Islet of Langerhans (tissue), 1 donor: Measurements from ENCODE around the gene RABL6.
"Not testable (repeated sequence)": the region's sequence is repeated elsewhere in the genome, so short reads cannot be mapped to it uniquely, and the experiment has no call there.

ENCODE experiments used
- FAIRE-seq: peaks from one replicate; lab custom pipeline; 2011; peaks lifted over from hg19 to GRCh38; lab: Jason Lieb, UNC

RABL6 gene

DNA sequence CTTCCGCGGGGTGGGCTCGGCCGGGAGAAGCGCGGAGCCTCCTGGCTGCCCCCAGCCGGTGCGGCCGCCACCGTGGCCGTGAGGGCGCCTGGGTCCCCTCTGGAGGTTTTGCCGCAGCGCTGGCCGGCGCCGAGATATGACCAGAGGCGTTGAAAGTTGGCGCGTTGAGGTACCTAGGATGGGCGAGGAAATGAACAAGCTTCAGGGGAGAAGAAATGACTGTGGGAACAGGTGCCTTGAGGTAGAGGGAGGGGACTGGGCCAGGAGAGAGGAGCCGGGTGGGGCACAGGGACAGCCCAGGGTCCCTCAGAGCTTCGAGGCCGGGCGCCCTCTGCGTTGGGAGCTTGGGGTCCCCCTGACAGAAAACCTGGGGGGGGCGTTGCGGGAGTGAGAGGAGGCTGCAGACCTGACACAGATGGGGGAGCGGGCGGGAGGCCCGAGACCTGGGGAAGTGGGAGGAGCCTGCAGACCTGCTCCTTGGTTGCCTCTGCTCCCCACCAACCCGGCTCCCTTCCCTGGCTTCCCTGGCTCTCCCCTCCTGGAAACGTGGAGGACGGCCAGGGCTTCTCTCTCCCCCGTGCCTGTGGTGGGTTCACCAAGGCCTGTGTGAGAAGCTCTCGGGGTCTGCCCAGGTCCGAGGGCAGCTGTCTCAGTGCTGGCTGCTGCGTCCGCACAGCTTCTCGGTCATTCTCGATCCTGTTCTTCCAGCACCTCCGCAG lies 14.2 kb downstream of the RABL6 start:
- no peak for FAIRE-seq

DNA sequence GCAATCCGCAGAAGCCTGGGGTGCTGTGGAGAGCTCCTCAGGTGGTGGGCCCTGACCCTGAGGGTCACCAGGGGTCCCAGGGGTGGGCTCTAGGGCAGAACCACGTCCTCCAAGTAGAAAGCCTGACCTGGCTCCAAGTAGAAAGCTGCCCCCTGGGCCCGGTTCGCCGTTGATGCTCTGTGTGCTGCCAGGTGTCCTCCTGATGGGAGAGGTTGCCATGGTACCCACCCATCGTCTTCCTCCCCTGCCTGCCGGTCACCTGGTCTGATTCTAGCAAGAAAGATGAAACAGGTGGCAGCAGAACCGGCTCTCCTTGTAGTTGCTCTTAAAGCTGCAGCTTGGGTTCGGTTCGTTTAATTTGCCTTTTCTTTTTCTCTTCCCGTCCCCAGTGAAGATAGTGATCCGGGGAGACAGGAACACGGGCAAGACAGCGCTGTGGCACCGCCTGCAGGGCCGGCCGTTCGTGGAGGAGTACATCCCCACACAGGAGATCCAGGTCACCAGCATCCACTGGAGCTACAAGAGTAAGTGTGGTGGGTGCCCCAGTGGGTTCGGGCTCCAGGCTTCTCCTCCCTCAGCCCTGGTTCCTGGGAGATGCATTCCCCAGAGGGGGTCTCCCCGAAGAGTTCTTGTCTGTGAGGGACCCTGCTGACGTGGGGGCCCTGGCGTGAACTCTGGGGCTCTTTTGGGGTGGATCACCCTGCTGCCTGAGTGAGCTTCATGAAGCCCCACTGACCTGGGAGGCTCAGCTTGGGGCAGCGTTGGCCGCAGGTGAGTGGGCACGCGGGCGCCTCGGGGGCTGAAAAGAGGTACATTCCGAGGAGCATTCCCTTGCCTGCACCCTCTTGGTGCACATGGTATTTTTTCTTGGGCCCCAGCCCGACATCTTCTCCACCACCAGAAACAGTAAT lies 15.6 kb downstream of the RABL6 start:
- no peak for FAIRE-seq

DNA sequence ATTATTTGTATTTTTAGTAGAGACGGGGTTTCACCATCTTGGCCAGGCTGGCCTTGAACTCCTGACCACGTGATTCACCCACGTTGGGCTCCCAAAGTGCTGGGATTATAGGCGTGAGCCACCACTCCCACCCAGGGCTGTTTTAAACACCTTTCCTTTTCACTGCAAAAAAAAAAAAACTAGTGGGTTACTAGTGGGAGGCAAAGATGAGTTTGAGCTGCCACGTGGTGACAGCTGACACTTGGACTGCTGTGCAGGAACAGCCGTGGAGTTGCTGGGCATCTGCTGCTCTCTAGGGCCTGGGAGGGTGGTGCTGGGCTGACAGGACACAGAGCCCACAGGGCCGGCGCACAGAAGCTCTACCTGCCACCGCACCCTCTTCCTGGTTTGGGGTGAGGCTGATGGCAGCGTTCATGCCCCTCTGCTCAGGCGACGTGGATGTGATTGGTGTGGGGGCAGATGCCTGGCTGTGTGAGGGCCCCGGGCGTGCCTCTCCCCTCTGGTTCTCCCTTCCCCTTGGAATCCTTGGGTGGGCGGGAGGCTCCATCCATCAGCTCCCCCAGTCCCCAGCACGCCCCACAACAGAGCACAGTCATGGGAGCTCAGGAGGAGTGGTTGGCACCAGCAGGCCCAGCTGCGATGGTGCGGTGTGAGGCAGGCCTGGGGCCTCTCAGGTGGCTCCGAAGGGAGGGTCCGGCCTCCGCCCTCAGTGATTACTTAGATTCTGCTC lies 16.9 kb downstream of the RABL6 start:
- FAIRE-seq, result no peak

DNA sequence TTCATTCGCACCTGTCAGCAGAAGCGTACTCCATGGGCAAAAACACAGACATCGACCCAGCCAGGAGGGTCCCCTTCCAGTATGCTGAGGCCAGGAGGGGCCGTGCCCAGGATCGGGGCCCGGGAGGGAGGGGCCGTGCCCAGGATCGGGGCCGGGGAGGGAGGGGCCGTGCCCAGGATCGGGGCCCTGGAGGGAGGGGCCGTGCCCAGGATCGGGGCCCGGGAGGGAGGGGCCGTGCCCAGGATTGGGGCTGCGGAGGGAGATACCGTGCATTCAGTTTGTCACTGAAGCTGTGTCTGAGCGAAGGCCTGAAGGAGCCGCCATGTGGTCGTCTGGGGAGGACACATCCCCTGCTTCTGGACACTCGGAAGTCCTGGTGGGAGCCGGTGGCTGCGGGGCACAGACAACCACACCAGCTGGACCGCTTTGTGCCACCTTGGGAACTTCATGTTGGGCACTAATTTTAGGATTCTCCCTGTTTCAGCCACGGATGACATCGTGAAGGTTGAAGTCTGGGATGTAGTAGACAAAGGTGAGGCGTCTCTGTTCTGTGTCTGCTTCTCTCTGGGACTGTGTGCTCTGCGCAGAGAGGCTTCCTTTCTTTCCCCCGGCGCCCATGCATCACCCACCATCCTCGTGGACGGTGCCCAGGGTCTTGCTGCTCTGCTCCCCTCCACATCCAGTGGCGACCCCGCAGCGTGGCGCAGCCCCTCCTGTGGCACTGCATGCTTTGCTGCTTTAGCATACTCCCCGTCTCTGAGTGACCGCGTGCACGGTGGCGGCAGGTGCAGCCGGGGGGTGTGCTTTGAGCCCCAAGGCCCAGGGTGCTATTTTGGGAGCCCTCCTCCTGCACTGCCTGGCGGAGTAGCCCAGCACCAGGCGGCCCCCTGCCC lies 17.8 kb downstream of the RABL6 start:
- FAIRE-seq, result no peak

DNA sequence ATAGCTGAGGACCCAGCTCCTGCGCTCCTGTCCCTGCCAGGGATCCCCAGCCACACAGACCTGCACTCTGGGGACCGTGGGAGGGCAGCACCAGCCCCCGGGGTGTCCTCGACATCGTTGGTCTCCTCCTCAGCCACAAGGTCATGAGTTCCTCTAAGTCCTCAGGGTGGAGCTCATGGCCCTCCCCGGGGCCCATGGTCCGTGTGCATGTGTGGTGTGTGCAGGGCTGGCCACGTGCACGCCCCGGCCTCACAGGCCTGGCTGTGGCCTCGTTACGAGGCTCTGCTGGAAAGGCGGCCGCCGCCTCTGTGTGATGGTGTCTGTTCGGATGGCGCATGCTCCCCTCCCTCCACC lies 18.4 kb downstream of the RABL6 start:
- FAIRE-seq, result no peak

DNA sequence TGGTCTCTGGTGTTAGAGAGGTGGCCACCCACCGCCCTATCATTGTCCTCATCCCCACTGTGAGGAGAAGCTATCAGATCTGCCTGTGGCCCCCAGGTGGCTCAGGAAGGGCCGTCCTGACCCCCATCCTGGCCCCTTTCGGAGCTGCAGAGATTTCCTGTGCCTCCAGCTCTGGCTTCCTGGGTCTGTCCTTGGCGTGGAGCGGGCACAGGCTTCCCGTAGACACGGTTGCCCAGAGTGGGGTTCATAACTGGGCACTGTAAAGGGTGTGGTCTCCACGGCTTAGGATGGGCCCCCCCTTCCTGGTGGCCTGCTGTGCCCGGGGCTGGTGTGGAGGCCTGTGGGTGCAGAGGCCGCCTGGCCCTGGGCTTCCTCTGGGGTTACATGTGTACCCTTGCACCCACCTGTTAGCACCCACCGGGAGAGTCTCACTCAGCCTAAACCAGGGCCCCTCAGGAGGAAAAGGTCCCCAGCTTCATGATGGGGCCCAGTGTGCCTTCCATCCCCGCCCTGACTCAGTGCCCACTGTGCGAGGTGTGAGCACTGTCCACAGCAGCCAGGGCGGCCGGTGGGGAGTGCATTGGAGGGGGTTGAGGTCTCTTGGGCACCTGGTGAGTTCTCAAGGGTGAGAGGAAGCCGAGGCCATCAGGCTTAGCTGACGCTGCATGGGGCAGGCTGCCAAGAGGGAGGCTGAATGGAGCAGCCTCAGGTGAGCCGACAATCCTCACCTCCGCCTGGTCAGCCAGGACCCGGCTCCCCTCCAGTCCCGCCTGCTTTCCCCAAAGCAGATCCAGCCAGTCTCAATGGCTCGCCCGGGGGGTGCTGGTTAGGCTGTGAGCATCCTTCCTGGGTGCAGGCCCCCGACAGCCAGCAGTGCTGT lies 19.2 kb downstream of the RABL6 start:
- FAIRE-seq, result no peak

DNA sequence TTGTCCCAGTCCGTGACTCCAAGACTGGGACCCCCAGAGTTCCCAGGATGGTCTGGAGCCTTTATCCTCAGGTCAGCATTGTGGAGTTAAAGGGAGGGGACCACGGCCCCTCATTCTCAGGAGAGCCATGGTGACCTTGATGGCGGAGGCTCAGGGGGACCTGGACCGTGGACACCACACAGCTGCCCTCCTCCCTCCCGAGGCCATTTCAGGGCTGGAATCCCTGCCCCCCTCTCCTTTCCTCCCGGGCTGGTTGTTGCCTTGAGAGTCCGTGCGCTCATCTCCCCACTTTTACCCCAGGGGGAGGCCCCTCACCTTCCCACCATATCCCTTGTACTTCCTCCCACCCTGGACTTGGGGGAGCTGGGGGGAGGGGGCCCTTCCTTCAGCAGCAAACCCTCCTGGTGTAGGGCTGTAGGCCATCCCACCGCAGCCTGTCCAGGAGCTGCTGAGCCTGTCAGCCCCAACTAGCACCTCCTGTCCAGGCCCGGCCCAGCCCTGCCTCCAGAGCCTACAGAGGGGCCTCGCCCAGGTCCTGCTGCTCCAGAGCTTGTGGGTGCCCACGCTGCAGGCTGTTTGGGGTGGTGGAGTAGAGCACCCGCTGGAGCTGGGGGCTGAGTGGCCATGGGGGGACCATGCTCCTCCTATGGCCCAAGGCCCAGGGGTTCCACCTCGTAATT lies 20.2 kb downstream of the RABL6 start:
- no peak for FAIRE-seq

DNA sequence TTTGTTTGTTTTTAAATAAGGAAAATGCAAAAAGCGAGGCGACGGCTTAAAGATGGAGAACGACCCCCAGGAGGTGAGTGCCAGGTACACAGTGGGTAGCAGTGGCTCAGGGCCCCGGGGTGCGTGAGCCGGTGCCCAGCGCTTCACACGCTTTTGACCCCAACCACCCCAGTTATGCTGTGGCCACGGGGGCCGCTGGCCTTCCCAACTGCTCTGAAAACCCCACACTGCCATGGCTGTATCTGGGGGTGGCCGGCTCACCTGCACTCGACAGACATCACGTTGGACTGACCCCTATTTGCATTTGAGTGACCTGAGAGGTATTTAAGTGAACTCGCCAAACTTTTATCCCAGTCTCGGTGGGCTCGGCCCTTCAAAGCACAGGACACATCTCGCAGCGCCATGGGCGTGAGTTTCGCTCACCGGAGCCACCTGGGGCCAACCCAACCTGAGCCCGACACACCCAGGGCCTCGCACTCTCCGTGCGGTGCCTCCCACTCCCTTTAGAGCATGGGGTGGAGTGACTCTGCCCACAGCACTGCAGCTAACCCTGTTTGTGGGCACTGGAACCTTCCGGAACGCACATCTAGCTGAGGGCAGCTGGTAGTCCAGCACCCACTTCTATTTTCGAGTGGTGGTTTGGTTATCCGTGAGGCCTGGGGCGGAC lies 20.9 kb downstream of the RABL6 start:
- FAIRE-seq, result no peak

DNA sequence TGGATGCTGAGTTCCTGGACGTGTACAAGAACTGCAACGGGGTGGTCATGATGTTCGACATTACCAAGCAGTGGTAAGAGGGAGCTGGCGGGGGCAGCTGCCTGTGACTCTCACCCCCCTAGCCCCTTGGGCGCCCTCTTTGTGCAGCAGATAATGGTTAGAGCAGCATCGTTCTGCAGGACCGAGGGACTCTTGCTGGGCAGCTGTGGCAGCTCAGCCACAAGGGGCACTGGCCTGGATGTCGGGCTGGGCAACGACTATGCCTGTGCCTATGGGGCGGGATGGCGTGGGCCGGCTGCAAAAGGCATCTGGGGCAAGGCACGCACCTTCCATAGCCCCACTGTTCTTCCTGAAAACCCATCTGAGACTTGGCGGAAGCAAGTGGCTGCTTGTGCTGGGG lies 21.7 kb downstream of the RABL6 start:
- no peak for FAIRE-seq

DNA sequence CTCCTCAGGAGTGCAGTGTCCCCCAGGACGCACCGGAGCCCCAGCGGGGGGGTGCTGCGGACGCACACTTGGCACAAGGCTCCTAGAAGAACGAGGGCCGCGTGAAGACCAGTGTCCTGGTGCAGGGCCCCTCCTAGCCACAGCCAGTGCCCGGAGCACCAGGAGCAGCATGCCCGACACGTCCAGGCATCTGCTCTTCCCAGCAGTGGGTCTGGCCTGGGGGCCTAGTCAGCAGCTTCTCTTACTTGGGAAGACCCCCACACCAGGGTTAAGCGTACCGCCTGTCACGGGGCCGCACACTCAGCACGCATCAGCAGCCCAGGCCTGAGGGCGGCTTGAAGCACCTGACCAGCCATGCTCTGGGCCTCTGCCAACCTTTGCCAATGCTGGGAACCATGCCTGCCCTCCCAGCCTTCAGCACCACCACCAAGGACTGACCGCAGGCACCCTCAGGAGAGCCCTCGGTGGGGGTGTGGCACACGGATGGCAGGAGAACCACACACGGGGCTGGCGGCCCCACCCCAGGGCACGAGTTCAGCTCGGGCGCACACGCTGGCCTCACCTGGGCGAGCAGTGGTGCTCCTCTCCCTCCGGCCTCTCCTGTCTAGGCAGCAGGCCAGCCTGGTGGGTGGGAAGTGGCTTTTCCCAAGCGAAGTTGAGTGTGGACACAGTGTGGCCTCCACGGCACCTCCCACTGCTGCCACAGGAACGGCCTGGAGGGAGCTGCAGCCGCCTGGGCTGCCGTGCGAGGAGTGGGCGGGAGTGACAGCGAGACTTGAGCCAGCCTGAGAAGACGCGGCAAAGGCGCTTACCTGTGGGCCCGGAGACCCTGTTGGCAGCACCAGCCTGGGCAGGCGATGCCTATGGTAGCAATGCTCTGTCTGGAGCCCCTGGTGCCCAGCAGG lies 22.5 kb downstream of the RABL6 start:
- no peak for FAIRE-seq

DNA sequence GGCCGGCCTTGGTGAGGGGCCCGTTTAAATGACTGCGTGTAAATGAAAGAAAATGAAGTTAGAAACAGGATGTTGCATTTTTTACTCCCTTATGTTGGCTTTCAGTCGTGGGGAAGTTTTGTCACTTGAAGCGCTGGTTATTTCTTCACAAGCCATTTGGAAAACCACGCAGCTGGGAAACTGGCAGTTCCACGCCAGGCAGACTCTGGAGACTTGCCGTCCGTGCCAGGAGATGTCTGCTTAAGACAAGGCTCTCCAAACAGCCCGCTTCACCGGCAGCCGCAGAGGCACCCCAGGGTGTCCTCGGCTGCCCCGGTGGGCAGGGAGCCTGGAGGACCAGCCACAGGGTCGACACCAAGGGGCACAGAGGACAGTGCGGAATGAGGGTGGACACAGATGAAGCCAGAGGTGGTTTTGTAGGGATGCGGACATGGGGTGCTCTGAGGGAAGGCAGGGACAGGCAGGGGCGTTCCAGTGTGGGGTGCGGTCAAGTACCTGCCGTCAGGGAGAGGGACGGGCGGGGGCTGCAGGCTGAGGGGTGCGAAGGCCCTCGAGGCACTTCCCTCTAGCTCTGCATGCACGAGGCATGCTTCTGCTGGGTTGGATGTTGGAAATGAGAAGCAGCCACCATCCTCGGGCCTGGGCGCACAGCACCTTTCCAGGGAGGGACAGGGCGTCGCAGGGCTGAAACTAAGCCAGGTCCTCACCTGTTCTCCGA lies 23.4 kb downstream of the RABL6 start:
- no peak for FAIRE-seq

DNA sequence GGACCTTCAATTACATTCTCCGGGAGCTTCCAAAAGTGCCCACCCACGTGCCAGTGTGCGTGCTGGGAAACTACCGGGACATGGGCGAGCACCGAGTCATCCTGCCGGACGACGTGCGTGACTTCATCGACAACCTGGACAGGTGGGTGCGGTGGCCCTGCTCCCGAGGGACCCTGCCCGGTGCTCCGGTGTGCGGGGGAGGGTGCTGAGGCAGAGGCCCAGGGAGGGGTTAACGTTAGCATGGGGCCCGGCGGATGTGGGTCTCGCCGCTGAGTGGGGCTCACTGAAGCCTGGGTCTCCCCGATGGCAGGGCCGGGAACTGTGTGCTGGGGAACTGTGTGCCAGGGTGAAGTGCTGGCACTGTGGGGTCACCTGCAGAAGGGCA lies 24.0 kb downstream of the RABL6 start:
- FAIRE-seq, result no peak

DNA sequence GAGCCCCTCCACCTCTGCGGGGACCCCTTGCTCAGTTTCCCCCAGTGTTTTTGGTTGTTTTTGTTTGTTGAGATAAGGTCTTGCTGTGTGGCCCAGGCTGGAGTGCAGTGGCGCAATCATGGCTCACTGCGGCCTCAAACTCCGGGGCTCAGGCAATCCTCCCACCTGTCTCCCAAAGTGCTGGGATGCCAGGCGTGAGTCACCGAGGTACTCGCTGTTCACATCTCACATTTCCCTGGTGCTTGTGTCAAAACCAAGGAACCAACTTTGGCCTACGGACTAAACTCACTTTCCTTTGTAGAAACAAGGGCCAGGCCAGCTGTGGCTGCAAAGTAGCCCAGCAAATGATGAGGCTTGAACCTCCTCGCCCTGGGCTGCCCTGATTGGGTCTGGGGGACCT lies 24.8 kb downstream of the RABL6 start:
- FAIRE-seq, result no peak

DNA sequence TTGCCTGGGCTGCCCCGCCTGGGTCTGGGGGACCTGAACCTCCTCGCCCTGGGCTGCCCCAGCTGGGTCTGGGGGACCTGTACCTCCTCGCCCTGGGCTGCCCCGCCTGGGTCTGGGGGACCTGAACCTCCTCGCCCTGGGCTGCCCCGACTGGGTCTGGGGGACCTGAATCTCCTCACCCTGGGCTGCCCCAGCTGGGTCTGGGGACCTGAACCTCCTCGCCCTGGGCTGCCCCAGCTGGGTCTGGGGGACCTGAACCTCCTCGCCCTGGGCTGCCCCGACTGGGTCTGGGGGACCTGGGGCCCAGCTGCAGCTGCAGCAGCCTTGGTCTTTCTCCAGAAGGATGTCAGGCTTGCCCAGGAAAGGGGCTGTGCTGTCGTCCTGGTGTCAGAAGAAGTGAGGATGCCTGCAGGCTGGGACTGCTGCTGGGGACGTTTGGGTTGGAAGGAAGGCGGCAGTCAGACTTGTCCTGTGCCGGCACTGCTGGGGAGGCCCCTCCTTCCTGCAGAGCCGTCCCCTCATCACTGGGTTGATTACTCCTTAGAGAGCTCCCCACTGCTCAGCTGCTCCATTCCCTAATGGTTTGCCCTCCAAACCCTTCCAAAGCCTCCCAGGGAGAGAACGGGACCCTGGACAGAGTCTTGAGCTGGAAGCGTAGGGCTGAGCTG lies 25.8 kb downstream of the RABL6 start:
- not testable (repeated sequence) for FAIRE-seq

DNA sequence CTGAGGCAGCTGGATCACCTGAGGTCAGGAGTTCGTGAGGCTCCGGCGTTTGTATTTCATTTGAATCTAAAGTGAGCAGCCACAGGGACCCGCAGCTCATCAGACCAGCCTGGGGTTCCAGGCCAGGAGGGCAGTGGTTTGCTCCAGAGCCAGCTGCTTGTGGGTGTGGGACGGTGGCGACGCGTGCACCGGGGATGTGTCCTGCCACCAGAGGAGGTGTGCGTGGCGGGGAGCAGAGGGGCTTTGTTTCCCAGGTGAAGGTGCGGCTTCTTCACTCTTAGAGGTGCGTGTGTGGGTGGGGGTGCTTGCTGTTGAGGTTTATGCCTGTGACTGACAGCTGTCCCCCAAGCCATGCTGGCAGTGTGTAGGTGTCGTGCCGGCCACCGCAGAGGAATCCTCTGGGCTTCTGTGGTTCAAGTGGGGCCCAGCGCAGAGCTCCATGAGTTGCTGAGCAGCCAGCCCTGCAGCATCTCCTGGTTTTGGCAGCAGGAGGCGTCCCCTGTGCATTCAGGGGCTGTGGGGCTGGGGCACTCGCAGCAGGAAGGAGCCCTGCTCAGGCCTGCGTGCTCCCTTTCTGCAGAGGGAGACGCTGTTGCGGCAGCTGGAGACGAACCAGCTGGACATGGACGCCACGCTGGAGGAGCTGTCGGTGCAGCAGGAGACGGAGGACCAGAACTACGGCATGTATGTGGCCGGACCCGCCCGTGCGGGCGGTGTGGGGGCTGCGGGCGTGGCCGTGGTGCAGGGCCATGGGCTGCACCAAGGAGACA lies 27.6 kb downstream of the RABL6 start:
- no peak for FAIRE-seq
